ENCODE data around the gene DZIP1L.

DNA sequence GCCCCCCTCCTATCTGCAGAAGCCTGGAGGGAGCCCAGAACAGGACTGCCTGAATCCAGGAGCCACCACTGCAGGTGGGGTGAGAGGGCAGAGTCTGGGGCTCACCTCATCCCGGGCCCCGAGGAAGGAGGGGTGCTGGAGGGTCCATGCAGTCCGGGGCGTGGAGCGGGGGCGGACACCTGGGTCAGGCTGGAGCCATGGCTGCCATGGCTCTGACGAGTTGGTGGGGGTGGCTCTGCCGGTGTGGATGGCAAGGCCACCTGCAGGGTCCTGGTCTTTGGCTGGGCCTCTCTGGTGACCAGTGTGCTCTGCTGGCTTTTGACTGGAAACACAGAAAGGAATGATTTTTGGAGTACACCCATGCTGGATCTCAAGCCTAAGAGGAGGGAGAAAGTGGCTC lies 47.4 kb downstream of the DZIP1L start:
- TF ChIP-seq POLR2A (IDR thresholded peaks at IDR 0.05; ENCODE audit: low read depth, low read length) (no peak), TAF1 (IDR thresholded peaks at IDR 0.05; ENCODE audit: borderline replicate concordance, low read depth, low read length) (no peak), POLR2AphosphoS5 (IDR thresholded peaks at IDR 0.05; ENCODE audit: low read depth, low read length) (no peak)

All from GM12892 (cell line).